ENCODE results near the gene DMXL1.

DNA sequence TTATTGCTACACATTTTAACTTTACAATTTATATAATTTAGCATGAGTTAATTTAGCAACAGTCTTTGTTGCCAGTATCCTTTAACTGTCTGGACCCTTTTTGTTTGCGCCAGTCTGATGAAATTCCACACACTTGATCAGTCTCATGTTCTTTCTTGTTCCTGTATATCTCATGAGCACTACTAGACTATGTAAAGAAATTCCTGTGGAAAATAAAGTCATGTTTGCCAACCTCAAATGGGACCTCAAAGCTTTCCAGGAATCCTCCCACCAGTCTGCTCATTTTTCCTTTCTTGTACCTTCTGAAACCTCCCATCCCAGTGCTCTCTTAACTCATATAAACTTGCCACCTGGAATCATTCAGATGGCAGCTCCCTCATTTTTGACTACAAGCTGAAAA is 8.0 kb downstream of the DMXL1 start:
- TF ChIP-seq, protein P1, sequence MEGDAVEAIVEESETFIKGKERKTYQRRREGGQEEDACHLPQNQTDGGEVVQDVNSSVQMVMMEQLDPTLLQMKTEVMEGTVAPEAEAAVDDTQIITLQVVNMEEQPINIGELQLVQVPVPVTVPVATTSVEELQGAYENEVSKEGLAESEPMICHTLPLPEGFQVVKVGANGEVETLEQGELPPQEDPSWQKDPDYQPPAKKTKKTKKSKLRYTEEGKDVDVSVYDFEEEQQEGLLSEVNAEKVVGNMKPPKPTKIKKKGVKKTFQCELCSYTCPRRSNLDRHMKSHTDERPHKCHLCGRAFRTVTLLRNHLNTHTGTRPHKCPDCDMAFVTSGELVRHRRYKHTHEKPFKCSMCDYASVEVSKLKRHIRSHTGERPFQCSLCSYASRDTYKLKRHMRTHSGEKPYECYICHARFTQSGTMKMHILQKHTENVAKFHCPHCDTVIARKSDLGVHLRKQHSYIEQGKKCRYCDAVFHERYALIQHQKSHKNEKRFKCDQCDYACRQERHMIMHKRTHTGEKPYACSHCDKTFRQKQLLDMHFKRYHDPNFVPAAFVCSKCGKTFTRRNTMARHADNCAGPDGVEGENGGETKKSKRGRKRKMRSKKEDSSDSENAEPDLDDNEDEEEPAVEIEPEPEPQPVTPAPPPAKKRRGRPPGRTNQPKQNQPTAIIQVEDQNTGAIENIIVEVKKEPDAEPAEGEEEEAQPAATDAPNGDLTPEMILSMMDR (conservative IDR thresholded peaks at IDR 0.05; ENCODE audit: low read depth, low read length), result no peak
- TF ChIP-seq EZH2phosphoT487 (IDR thresholded peaks at IDR 0.05; ENCODE audit: borderline replicate concordance, low read length), result no peak
- TF ChIP-seq EZH2 (IDR thresholded peaks at IDR 0.05; ENCODE audit: low read length, unreplicated experiment), result no peak
